ENCODE data around the gene FABP3. TPM values are rescaled to one million over a fixed set of nuclear protein-coding genes. Genes with fewer than 3 reads are reported as not detected.

Gene FABP3
- total RNA-seq, 1 donor from 2014 or later: 24.5 TPM

GRCh38 chr1:31412205-31412604 is 39.3 kb upstream of the FABP3 start:
- peaks cover 25% of the 10 kb centered on the region for H3K27me3 ChIP-seq (ENCODE audit: low read depth)
- DNase-seq: no peak
- H3K27ac ChIP-seq: no peak overlapping the region
- no peaks in the 10 kb centered on the region for H3K9me3 ChIP-seq
- no peak for TF ChIP-seq CTCF (IDR thresholded peaks at IDR 0.05)
- intact Hi-C loops (cut with DNase I): no loop called here
- no peaks in the 10 kb centered on the region for H3K36me3 ChIP-seq
- no peak for ATAC-seq
- H3K4me1 ChIP-seq: peaks cover 7% of the 10 kb centered on the region
- no peak overlapping the region for H3K4me3 ChIP-seq

GRCh38 chr1:31410871-31411270 is 38.0 kb upstream of the FABP3 start:
- no peak for TF ChIP-seq CTCF (IDR thresholded peaks at IDR 0.05)
- Histone ChIP-seq H3K4me1 (peaks cover 7% of the 10 kb centered on the region), H3K36me3 (no peaks in the 10 kb centered on the region), H3K4me3 (no peak overlapping the region), H3K9me3 (no peaks in the 10 kb centered on the region), H3K27me3 (ENCODE audit: low read depth) (peaks cover 25% of the 10 kb centered on the region), H3K27ac (no peak overlapping the region)
- intact Hi-C loops (cut with DNase I): no loop called here
- no peak for DNase-seq
- no peak for ATAC-seq

GRCh38 chr1:31409946-31410858 is 37.3 kb upstream of the FABP3 start:
- no peak for TF ChIP-seq CTCF (IDR thresholded peaks at IDR 0.05)

GRCh38 chr1:31408788-31409318 is 36.0 kb upstream of the FABP3 start:
- no peak for TF ChIP-seq CTCF (IDR thresholded peaks at IDR 0.05)
- peaks cover 7% of the 10 kb centered on the region for H3K4me1 ChIP-seq
- H3K27me3 ChIP-seq (ENCODE audit: low read depth): peaks cover 25% of the 10 kb centered on the region
- H3K9me3 ChIP-seq: no peaks in the 10 kb centered on the region
- H3K36me3 ChIP-seq: no peaks in the 10 kb centered on the region
- intact Hi-C loops (cut with DNase I): no loop called here
- H3K4me3 ChIP-seq: no peak overlapping the region
- no peak for DNase-seq
- no peak overlapping the region for H3K27ac ChIP-seq
- ATAC-seq: no peak

More at GRCh38 chr1:31409946-31410858, 37.3 kb upstream of the FABP3 start:
- H3K27ac ChIP-seq: no peak overlapping the region
- H3K4me1 ChIP-seq: peaks cover 7% of the 10 kb centered on the region
- H3K27me3 ChIP-seq (ENCODE audit: low read depth): peaks cover 25% of the 10 kb centered on the region
- intact Hi-C loops (cut with DNase I): no loop called here
- DNase-seq (no peak), ATAC-seq (no peak)
- H3K9me3 ChIP-seq: no peaks in the 10 kb centered on the region
- H3K36me3 ChIP-seq: no peaks in the 10 kb centered on the region
- no peak overlapping the region for H3K4me3 ChIP-seq

GRCh38 chr1:31407029-31407626 is 34.3 kb upstream of the FABP3 start:
- Histone ChIP-seq H3K9me3 (no peaks in the 10 kb centered on the region), H3K4me3 (no peak overlapping the region), H3K27me3 (ENCODE audit: low read depth) (peaks cover 17% of the 10 kb centered on the region), H3K36me3 (no peaks in the 10 kb centered on the region), H3K4me1 (no peaks in the 10 kb centered on the region), H3K27ac (no peak overlapping the region)
- no peak for TF ChIP-seq CTCF (IDR thresholded peaks at IDR 0.05)
- ATAC-seq: no peak
- intact Hi-C loops (cut with DNase I): no loop called here
- DNase-seq: no peak
